Pancreas (tissue), 10 donors: Measurements from ENCODE around the gene PMS2. TPM values are rescaled to one million over a fixed set of nuclear protein-coding genes. Genes with fewer than 3 reads are reported as not detected.
"Not testable (repeated sequence)": the region's sequence is repeated elsewhere in the genome, so short reads cannot be mapped to it uniquely, and the experiment has no call there.

ENCODE experiments used
- ATAC-seq, 4 donors: fragments of 200-7000 bp; cut with Tn5 transposase; one replicate each; pipeline versions ENCODE4 v1.8.0 to v1.9.1; 2020; ENCODE audit warnings: mild to moderate bottlenecking in 4 of 4, moderate library complexity in 4 of 4
- DNase-seq, 6 donors: peaks; one replicate each; pipeline ENCODE4 v3.0.0-alpha.2; 2020
- FAIRE-seq: peaks from 2 replicates; lab custom pipeline; 2012; peaks lifted over from hg19 to GRCh38; lab: Jason Lieb, UNC
- H3K27ac ChIP-seq, 4 donors: fragments of 200-600 bp; sonication (generic); 1 replicate in 3 of 4; 2 replicates in 1 of 4; pipeline versions ENCODE4 v1.5.0 to v1.8.0; 2020
- H3K27me3 ChIP-seq, 4 donors: fragments of 200-600 bp; one replicate each; pipeline ENCODE4 v1.8.0; 2021
- H3K36me3 ChIP-seq, 3 donors: fragments of 200-600 bp; sonication (generic) in 1 of 3; one replicate each; pipeline versions ENCODE4 v1.5.0 to v1.8.0; 2020 to 2021
- H3K4me1 ChIP-seq, 3 donors: fragments of 200-600 bp; one replicate each; pipeline ENCODE4 v1.8.0; 2021
- H3K4me3 ChIP-seq, 4 donors: fragments of 200-600 bp; sonication (generic) in 2 of 4; one replicate each; pipeline versions ENCODE4 v1.5.0 to v1.8.0; 2020 to 2021
- H3K9me3 ChIP-seq, 4 donors: fragments of 200-600 bp; one replicate each; pipeline ENCODE4 v1.8.0; 2021
- CTCF ChIP-seq, 4 donors: fragments of 200-600 bp; sonication (generic) in 3 of 4; IDR thresholded peaks; one replicate each; pipeline versions ENCODE4 v1.5.0 to v1.8.0; 2021; ENCODE audit warnings: antibody characterized with exemption in 4 of 4
- WGBS, 2 donors: extraction: QIAGEN DNeasy Blood & Tissue Kit; methylation state at CpG; one replicate each; pipeline ENCODE4 v1.1.7; 2013; 5-methylcytosine and 5-hydroxymethylcytosine counted together
- intact Hi-C, 3 donors: fragments of 100-400 bp; cut with DNase I; formaldehyde crosslinking; loops; one replicate each; pipeline versions ENCODE4 v1.11.1 to v1.14.2; 2022
- polyA plus RNA-seq, 2 donors: library from polyadenylated mRNA; stranded (reverse); fragments of 200-250 nt; gene quantifications; one replicate each; pipeline ENCODE4 v1.2.3, GENCODE V29; 2013
- total RNA-seq, 6 donors: library from RNA; stranded (reverse); fragmentation: NEBNext Ultra II Directional in 4 of 6; extraction: Animal tissue kit (Norgen Biotek cat#: 25700) in 4 of 6; gene quantifications; one replicate each; pipeline versions ENCODE4 v1.2.1 to v1.2.4, GENCODE V29; 2021 to 2023
- donor health status: healthy with polysubstance abuse.
- donor health status: DM: no; HTN: no; CAD: no; lungs with moderate emphysema.
- donor health status: DM: no; HTN: no; CAD: no.
- donor health status: control.
- donor health status: control.
- donor health status: Bipolar disorder and iron deficiency.
- donor health status: DM: yes; HTN: yes; CAD: no.
- donor health status: DM: no; HTN: no; CAD: no.
- donor health status: DM: no; HTN: no; CAD: no.
- donor health status: DM: yes; HTN: yes; CAD: no.

PMS2 gene
- total and polyA plus RNA-seq, 8 donors: 2.0 to 7.2 (median 4.0) TPM

GRCh38 chr7:6016653-6016966 is 7.8 kb upstream of the PMS2 start:
- H3K4me1 ChIP-seq: peaks cover 0 to 8% (median 6%) of the 10 kb centered on the region in 3 donors
- 92 to 95% methylated on average over 8 of the region's 8 CpGs for WGBS, 2 donors
- no peak for TF ChIP-seq CTCF (IDR thresholded peaks at IDR 0.05)

DNA sequence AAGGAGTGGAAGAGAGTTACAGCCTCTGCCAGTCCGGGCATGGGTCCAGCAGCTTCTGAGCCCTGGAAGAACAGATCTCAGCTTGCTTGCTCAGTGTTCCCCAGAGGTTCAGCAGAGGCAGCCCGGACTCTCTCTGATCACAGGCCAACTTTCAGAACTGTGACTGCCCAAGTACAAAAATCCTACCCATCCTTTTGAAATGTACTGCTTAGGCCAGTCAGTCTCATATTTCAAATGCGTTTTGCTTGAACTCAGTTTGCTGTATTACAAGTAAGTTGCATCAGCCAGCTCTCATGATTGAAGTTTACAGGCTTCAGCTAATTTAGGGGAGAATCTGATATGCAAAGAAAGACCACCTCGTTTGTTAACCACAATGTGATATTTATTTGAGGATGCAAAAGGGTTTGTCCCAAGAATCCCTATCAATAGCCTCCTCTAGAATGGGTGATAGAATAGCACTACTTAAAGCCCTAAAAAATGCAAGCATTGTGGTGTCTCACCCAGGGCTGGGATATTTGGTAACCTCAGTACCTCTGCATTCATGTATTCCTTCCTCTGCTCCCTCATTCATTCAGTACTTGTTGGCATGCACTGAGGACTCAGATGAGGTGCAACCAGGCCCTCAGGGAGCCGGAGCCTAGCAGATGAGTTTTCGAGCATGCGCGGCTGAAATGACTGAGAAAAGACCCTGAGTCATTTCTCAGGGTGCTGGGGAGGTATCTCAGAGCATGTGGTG is 7.2 kb upstream of the PMS2 start:
- H3K27ac ChIP-seq: no peak overlapping the region
- H3K4me3 ChIP-seq: no peak overlapping the region
- H3K9me3 ChIP-seq: no peaks in the 10 kb centered on the region
- intact Hi-C loops: no loop called here
- FAIRE-seq (no peak), DNase-seq (peak in 3 of 6 donors; percentile 33 to 53 (median 51)), ATAC-seq (peak in 2 of 4 donors; percentile 16 to 25)
- 73 to 74% methylated on average over 8 of the region's 8 CpGs for WGBS, 2 donors
- H3K27me3 ChIP-seq: no peaks in the 10 kb centered on the region
- H3K36me3 ChIP-seq: peaks cover 2 to 12% (median 5%) of the 10 kb centered on the region in 3 donors
- TF ChIP-seq CTCF (IDR thresholded peaks at IDR 0.05): no peak
- H3K4me1 ChIP-seq: peaks cover 0 to 8% (median 6%) of the 10 kb centered on the region in 3 donors

More at GRCh38 chr7:6016653-6016966, 7.8 kb upstream of the PMS2 start:
- no peaks in the 10 kb centered on the region for H3K27me3 ChIP-seq
- no peak for ATAC-seq
- FAIRE-seq: no peak
- H3K9me3 ChIP-seq: no peaks in the 10 kb centered on the region
- H3K36me3 ChIP-seq: peaks cover 2 to 17% (median 5%) of the 10 kb centered on the region in 3 donors
- H3K4me3 ChIP-seq: no peak overlapping the region
- DNase-seq: no peak
- intact Hi-C loops: no loop called here
- H3K27ac ChIP-seq: no peak overlapping the region

DNA sequence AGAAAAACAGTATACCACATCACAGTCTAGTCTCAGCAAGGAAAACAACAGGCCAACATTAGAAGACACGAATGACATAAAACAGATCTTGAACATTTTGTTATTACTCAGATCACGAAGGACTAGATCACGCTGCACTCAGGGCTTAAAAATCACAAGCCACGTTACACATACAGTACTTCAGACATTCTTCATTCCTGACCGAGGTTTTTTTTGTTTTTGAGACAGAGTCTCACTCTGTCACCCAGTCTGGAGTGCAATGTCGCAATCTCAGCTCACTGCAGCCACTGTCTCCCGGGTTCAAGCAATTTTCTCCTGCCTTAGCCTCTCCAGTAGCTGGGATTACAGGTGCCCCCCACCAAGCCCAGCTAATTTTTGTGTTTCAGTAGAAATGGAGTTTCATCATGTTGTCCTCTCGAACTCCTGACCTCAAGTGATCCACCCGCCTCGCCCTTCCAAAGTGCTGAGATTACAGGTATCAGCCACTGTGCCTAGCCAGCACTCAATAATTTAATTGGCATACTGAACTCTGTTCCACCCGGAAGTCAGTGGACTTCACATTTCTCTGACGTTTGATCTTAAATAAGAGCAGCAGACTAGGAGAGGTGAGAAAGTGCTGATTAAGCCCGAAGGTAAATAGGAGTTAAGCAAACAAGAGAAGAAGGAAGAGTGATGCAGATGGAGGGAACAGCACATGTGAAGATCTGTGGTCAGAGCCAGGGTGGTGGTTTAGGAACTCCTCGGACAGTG is 3.7 kb upstream of the PMS2 start:
- WGBS, 2 donors: 51 to 55% methylated on average over 14 of the region's 14 CpGs
- H3K4me3 ChIP-seq: no peak overlapping the region
- DNase-seq: no peak
- ATAC-seq: peak in 2 of 4 donors; percentile 5 to 38
- H3K36me3 ChIP-seq: peaks cover 0 to 2% (median under 1%) of the 10 kb centered on the region in 3 donors
- FAIRE-seq: no peak
- no peak for TF ChIP-seq CTCF (IDR thresholded peaks at IDR 0.05)
- no peaks in the 10 kb centered on the region for H3K27me3 ChIP-seq
- intact Hi-C loops: no loop called here
- peak overlapping the region in 1 of 4 donors; percentile 67 for H3K27ac ChIP-seq
- H3K9me3 ChIP-seq: no peaks in the 10 kb centered on the region
- H3K4me1 ChIP-seq: peaks cover 0 to 18% (median 6%) of the 10 kb centered on the region in 3 donors

DNA sequence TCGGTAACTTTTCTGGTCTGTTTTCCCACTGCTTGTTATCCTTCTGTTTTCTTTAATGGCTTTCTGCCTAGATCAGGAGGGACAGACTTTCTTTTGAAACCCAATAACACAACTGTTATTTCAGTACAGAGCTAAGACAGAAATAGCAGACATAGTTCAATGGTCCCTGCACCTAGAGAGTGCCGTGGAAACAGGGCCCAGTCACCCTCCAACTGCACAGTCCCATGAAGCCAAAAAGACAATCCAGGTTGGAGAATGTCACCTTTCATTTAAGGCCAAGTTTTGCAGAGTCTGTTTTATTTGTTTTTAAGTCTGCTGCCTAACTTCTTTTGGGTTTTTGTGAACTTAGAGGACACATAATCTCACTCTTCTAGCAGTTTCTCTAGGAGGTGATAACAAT is 2.7 kb upstream of the PMS2 start:
- Histone ChIP-seq H3K4me1 (peaks cover 0 to 18% (median 6%) of the 10 kb centered on the region in 3 donors), H3K27ac (peak overlapping the region in 1 of 4 donors; percentile 67), H3K9me3 (no peaks in the 10 kb centered on the region), H3K4me3 (no peak overlapping the region), H3K36me3 (no peaks in the 10 kb centered on the region), H3K27me3 (no peaks in the 10 kb centered on the region)
- DNase-seq: no peak
- intact Hi-C loops: no loop called here
- 74 to 75% methylated on average over 2 of the region's 2 CpGs for WGBS, 2 donors
- no peak for FAIRE-seq
- ATAC-seq: no peak
- no peak for TF ChIP-seq CTCF (IDR thresholded peaks at IDR 0.05)

GRCh38 chr7:6010370-6010769 is 1.5 kb upstream of the PMS2 start:
- DNase-seq, H3K36me3 ChIP-seq, H3K4me3 ChIP-seq, FAIRE-seq, H3K9me3 ChIP-seq, ATAC-seq, intact Hi-C loops, H3K27me3 ChIP-seq: not testable (repeated sequence)
- WGBS, 2 donors: 82 to 95% methylated on average over 8 of the region's 8 CpGs
- Histone ChIP-seq H3K4me1 (peaks cover 0 to 18% (median 6%) of the 10 kb centered on the region in 3 donors), H3K27ac (peak overlapping the region in 1 of 4 donors; percentile 91)

- 46 to 53% methylated on average over 27 of the region's 27 CpGs for WGBS, 2 donors
- ATAC-seq, H3K27me3 ChIP-seq, FAIRE-seq, DNase-seq, H3K36me3 ChIP-seq, H3K9me3 ChIP-seq, intact Hi-C loops: not testable (repeated sequence)
- H3K4me3 ChIP-seq: peak overlapping the region; percentile 61 to 70 (median 64)
- H3K4me1 ChIP-seq: peaks cover 0 to 18% (median 6%) of the 10 kb centered on the region in 3 donors
- H3K27ac ChIP-seq: peak overlapping the region in 2 of 4 donors; percentile 85 to 91
These were observed 836 bp downstream of the PMS2 start for GRCh38 chr7:6007835-6008590.
